Adrenal gland (tissue), 12 donors: ENCODE measurements around the gene RALY. TPM values are rescaled to one million over a fixed set of nuclear protein-coding genes. Genes with fewer than 3 reads are reported as not detected.

Source experiments
- DNase-seq, 7 donors: peaks; one replicate each; pipeline ENCODE4 v3.0.0-alpha.2; 2019 to 2020
- H3K27ac ChIP-seq, 5 donors: fragments of 200-600 bp; sonication (generic) in 4 of 5; 1 replicate in 3 of 5; 2 replicates in 2 of 5; pipeline versions ENCODE4 v1.5.1 to v1.8.0; 2016 to 2020; ENCODE audit warnings: mild to moderate bottlenecking in 1 of 5
- H3K27me3 ChIP-seq: fragments of 200-600 bp; 2 replicates; pipeline ENCODE4 v1.8.0; 2021
- H3K36me3 ChIP-seq, 2 donors: fragments of 200-600 bp; replicated peaks in 1 of 2; 1 replicate in 1 of 2; 2 replicates in 1 of 2; pipeline versions ENCODE4 v1.5.1 to v1.8.0; 2018 to 2022
- H3K4me1 ChIP-seq, 2 donors: fragments of 200-600 bp; replicated peaks in 1 of 2; 1 replicate in 1 of 2; 2 replicates in 1 of 2; pipeline versions ENCODE4 v1.5.1 to v1.8.0; 2018 to 2021
- H3K4me3 ChIP-seq, 4 donors: fragments of 200-600 bp; sonication (generic) in 3 of 4; one replicate each; pipeline ENCODE4 v1.5.1; 2016 to 2018
- H3K9me3 ChIP-seq, 3 donors: fragments of 200-600 bp; sonication (generic) in 1 of 3; replicated peaks in 1 of 3; 1 replicate in 2 of 3; 2 replicates in 1 of 3; pipeline versions ENCODE4 v1.5.1 to v1.8.0; 2016 to 2021
- POLR2A ChIP-seq, 2 donors: fragments of 450-650 bp; IDR thresholded peaks; one replicate each; pipeline ENCODE4 v1.6.1; 2017; ENCODE audit warnings: antibody characterized with exemption in 2 of 2, mild to moderate bottlenecking in 2 of 2, moderate library complexity in 1 of 2
- WGBS, 4 donors: extraction: QIAGEN DNeasy Blood & Tissue Kit in 2 of 4; methylation state at CpG; one replicate each; pipeline versions ENCODE4 v1.1.5 to v1.1.7; 2013 to 2017; 5-methylcytosine and 5-hydroxymethylcytosine counted together
- intact Hi-C, 2 donors: fragments of 100-400 bp; cut with DNase I; formaldehyde crosslinking; loops; one replicate each; pipeline versions ENCODE4 v1.14.1 to v1.15.0; 2022 to 2023
- polyA plus RNA-seq, 3 donors: library from polyadenylated mRNA; stranded (reverse); fragments of 200-250 nt in 2 of 3; fragments of 350-450 nt in 1 of 3; fragmentation: Illumina TruSeq in 1 of 3; extraction: RNeasy Lipid Tissue Mini Kit (QIAGEN cat#74804) in 1 of 3; gene quantifications; one replicate each; pipeline ENCODE4 v1.2.3, GENCODE V29; 2013 to 2014
- total RNA-seq, 9 donors: library from RNA; depleted of rRNA in 4 of 9; stranded (reverse); fragments of >200 nt in 4 of 9; fragments of 120-200 nt in 1 of 9; fragmentation: NEBNext Ultra II Directional in 1 of 9; extraction: Animal tissue kit (Norgen Biotek cat#: 25700) in 1 of 9; gene quantifications; one replicate each; pipeline versions ENCODE4 v1.1.0 to v1.2.4, GENCODE V29; 2013 to 2023
- TF ChIP-seq, protein P1 (sequence below), 6 experiments: fragments of 450-650 bp in 4 of 6; fragments of 200-600 bp in 2 of 6; sonication (generic) in 1 of 6; IDR thresholded peaks; 1 replicate in 5 of 6; 2 replicates in 1 of 6; pipeline versions ENCODE4 v1.5.1 to v1.8.0; 2016 to 2021; ENCODE audit warnings: antibody characterized with exemption in 6 of 6, mild to moderate bottlenecking in 2 of 6, moderate library complexity in 1 of 6
- donor health status: healthy with polysubstance abuse.
- donor health status: Bipolar disorder and iron deficiency.
- donor health status: DM: yes; HTN: yes; CAD: no.
- donor health status: DM: no; HTN: no; CAD: no.
- donor health status: DM: no; HTN: no; CAD: no.
- donor health status: DM: yes; HTN: yes; CAD: no.

Gene RALY
- total and polyA plus RNA-seq, 12 donors = 30.0 to 128 (median 78.1) TPM

DNA sequence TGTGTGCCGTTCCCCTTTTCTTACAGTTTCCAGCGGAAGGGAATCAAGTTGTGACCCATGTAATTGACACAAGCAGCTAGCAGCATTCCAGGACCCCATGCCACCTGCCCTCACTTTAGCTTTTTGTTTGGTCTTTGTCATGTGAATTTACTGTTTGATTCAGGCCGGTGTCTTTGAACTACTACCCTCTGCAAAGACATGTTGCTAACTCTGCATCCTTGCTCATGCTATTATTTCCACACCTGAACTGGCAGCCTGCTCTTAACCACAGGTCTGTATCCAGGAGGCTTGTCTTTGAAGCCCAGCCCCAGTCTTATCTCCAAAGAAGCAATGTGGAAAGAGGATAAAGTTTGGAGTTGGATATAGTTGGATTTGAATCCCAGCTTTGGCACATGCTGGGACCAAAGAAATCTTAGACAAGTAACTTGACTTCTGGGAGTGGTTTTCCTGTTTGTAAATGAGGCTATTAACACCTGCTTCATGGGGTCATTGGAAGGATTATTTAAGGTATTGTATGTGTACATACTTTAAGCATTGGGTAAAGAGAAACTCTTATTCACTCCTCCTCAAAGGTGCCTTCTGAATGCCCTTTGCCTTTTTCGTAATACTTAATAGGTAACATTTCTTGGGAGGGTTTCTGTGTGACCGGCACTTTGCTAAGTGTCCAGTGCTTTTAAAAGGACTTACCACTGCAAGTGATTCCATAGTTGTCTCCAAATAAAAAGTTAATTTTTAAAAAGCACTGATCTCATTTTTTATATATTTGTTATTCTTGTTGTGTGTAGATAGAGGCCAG, 52.4 kb downstream of the RALY start:
- Histone ChIP-seq H3K36me3 (no peaks in the 10 kb centered on the region), H3K4me1 (peaks cover 11 to 37% of the 10 kb centered on the region in 2 donors), H3K27me3 (no peaks in the 10 kb centered on the region), H3K27ac (no peak overlapping the region), H3K9me3 (no peaks in the 10 kb centered on the region), H3K4me3 (no peak overlapping the region)
- 82 to 96% (median 93%) methylated on average over 5 of the region's 5 CpGs for whole genome bisulfite sequencing, 4 donors
- TF ChIP-seq, protein P1, sequence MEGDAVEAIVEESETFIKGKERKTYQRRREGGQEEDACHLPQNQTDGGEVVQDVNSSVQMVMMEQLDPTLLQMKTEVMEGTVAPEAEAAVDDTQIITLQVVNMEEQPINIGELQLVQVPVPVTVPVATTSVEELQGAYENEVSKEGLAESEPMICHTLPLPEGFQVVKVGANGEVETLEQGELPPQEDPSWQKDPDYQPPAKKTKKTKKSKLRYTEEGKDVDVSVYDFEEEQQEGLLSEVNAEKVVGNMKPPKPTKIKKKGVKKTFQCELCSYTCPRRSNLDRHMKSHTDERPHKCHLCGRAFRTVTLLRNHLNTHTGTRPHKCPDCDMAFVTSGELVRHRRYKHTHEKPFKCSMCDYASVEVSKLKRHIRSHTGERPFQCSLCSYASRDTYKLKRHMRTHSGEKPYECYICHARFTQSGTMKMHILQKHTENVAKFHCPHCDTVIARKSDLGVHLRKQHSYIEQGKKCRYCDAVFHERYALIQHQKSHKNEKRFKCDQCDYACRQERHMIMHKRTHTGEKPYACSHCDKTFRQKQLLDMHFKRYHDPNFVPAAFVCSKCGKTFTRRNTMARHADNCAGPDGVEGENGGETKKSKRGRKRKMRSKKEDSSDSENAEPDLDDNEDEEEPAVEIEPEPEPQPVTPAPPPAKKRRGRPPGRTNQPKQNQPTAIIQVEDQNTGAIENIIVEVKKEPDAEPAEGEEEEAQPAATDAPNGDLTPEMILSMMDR (IDR thresholded peaks at IDR 0.05) = no peak
- TF ChIP-seq POLR2A (IDR thresholded peaks at IDR 0.05) = no peak
- DNase-seq = no peak
- intact Hi-C loops = no loop called here

DNA sequence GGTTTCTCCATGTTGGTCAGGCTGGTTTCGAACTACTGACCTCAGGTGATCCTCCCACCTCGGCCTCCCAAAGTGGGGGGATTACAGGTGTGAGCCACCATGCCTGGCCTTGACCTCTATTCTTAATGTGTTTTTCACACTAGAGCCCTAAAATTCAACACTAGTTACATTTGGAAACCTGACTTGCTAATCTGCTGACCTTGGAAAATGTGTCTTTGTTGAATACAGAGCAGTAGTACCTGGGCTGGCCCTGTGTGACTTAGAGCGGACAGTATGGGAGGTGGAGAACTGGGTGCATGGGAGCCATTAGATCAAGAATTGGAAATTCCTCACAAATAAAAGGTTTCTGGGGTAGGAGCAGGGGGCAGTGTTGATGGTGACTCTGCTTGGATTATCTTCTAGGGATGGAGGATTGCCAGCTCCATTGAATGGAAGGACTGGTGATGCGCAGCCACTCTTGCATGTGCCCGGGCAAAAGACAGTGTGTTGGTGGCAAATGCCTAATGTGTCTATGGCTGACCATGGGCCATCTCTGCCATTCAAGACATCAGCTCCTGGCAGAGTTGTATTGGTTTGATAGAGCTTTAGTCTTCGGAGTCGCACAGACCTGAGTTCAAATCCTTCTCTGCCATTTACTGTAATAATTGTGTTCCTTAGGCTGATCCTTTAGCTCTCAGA, 53.4 kb downstream of the RALY start:
- H3K4me1 ChIP-seq = peaks cover 11 to 43% of the 10 kb centered on the region in 2 donors
- H3K27ac ChIP-seq = no peak overlapping the region
- no peak for TF ChIP-seq POLR2A (IDR thresholded peaks at IDR 0.05)
- TF ChIP-seq, protein P1 (IDR thresholded peaks at IDR 0.05) = no peak
- H3K9me3 ChIP-seq = no peaks in the 10 kb centered on the region
- DNase-seq = no peak
- intact Hi-C loops = no loop called here
- H3K36me3 ChIP-seq = no peaks in the 10 kb centered on the region
- H3K4me3 ChIP-seq = no peak overlapping the region
- WGBS, 4 donors = 96 to 99% (median 98%) methylated on average over 6 to 7 of the region's 7 CpGs
- no peaks in the 10 kb centered on the region for H3K27me3 ChIP-seq

DNA sequence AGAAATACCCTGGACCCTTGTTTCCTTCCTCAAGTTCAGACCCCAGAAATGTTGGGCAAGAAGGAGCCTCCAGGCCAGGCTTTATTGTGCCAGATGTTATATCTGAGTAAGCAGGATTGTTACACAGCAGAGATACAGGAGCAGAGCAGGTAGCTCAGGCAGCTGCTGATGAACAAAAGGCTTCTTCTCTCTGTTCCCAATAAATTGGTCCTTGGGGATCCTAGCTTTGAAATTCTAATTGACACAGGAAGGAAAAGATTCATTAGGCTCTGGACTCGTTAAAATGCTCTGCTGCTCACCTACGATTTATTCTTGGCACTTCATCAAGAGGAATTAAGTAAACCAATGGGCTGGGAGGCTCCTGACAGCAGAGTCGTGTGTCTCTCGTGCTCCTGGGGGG, 54.2 kb downstream of the RALY start:
- no peaks in the 10 kb centered on the region for H3K36me3 ChIP-seq
- H3K4me1 ChIP-seq = peaks cover 13 to 42% of the 10 kb centered on the region in 2 donors
- H3K27me3 ChIP-seq = no peaks in the 10 kb centered on the region
- no peak for DNase-seq
- 75 to 90% (median 87%) methylated on average over 4 of the region's 4 CpGs for WGBS, 4 donors
- no peak overlapping the region for H3K27ac ChIP-seq
- intact Hi-C loops = no loop called here
- no peak overlapping the region for H3K4me3 ChIP-seq
- H3K9me3 ChIP-seq = no peaks in the 10 kb centered on the region
- no peak for TF ChIP-seq POLR2A (IDR thresholded peaks at IDR 0.05)

DNA sequence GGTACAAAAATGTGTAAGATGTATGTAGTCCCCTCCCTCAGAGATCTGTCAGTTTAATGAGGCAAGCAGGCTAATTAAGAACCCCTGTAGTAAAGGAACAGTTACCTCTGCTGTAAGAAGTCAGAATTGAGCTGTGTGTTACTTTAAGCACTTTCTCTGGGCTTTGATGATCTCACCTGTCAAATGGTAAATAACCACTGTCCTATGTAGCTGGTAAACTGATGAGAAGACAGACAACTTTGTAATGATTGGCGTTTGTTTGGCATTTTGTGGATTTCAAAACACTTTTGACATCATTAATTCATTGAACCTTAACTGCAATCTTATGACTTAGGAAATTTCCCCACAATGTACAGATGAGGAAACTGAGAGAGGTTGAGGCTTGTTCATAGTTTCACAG, 55.7 kb downstream of the RALY start:
- Histone ChIP-seq H3K9me3 (no peaks in the 10 kb centered on the region), H3K36me3 (no peaks in the 10 kb centered on the region), H3K4me1 (peaks cover 13 to 37% of the 10 kb centered on the region in 2 donors), H3K27ac (no peak overlapping the region), H3K4me3 (no peak overlapping the region), H3K27me3 (no peaks in the 10 kb centered on the region)
- TF ChIP-seq POLR2A (IDR thresholded peaks at IDR 0.05) = no peak
- TF ChIP-seq, protein P1 (IDR thresholded peaks at IDR 0.05) = no peak
- 81 to 94% (median 90%) methylated on average over 1 of the region's 1 CpG for WGBS, 4 donors
- no peak for DNase-seq
- intact Hi-C loops = no loop called here
